ENCODE data around the gene KRTAP3-2.
A peak's percentile ranks its signal among the peaks of the same experiment; 100 is the strongest.

Gene KRTAP3-2

GRCh38 chr17:40961591-40961990 is 38.1 kb downstream of the KRTAP3-2 start:
- DNase-seq: no peak

- no peak for DNase-seq
Observed at GRCh38 chr17:40960144-40960543, 39.6 kb downstream of the KRTAP3-2 start.

- DNase-seq: no peak
Observed at GRCh38 chr17:40958086-40958953, 41.4 kb downstream of the KRTAP3-2 start.

GRCh38 chr17:40956401-40957254 is 43.1 kb downstream of the KRTAP3-2 start:
- DNase-seq: peak; percentile 36

- peak; percentile 4 for DNase-seq
Observed at GRCh38 chr17:40953881-40954280, 45.8 kb downstream of the KRTAP3-2 start.

GRCh38 chr17:40952661-40953060 is 47.0 kb downstream of the KRTAP3-2 start:
- no peak for DNase-seq

GRCh38 chr17:40952154-40952553 is 47.6 kb downstream of the KRTAP3-2 start:
- no peak for DNase-seq

- DNase-seq: no peak
Observed at GRCh38 chr17:40951011-40951622, 48.6 kb downstream of the KRTAP3-2 start.

GRCh38 chr17:40950176-40950575 is 49.5 kb downstream of the KRTAP3-2 start:
- DNase-seq: no peak

GRCh38 chr17:40949418-40949817 is 50.3 kb downstream of the KRTAP3-2 start:
- DNase-seq: no peak
